Prostate gland (tissue), 2 donors: ENCODE data around the gene TSPAN3. TPM values are rescaled to one million over a fixed set of nuclear protein-coding genes. Genes with fewer than 3 reads are reported as not detected.

Experiments used
- DNase-seq: peaks from one replicate; pipeline ENCODE4 v3.0.0-alpha.2; 2019; ENCODE audit warnings: low spot score
- H3K27ac ChIP-seq, 2 donors: fragments of 200-600 bp; sonication (generic); 2 replicates each; pipeline ENCODE4 v1.5.1; 2017 to 2019
- H3K27me3 ChIP-seq: fragments of 200-600 bp; sonication (generic); replicated peaks from 2 replicates; pipeline ENCODE4 v1.5.1; 2019; ENCODE audit not compliant: insufficient read depth
- H3K36me3 ChIP-seq, 2 donors: fragments of 200-600 bp; sonication (generic); 1 replicate in 1 of 2; 2 replicates in 1 of 2; pipeline versions ENCODE4 v1.5.1 to v1.8.1; 2017 to 2019
- H3K4me1 ChIP-seq: fragments of 200-600 bp; sonication (generic); replicated peaks from 2 replicates; pipeline ENCODE4 v1.5.1; 2019
- H3K4me3 ChIP-seq, 2 donors: fragments of 200-600 bp; sonication (generic); 2 replicates each; pipeline ENCODE4 v1.5.1; 2017 to 2019
- H3K9me3 ChIP-seq: fragments of 200-600 bp; sonication (generic); 2 replicates; pipeline ENCODE4 v1.5.1; 2017
- POLR2A ChIP-seq: fragments of 450-650 bp; IDR thresholded peaks from one replicate; pipeline ENCODE4 v1.6.1; 2016; ENCODE audit warnings: antibody characterized with exemption, mild to moderate bottlenecking
- POLR2AphosphoS5 ChIP-seq: sonication (generic); formaldehyde crosslinking; IDR thresholded peaks from one replicate; pipeline ENCODE4 v1.6.1; 2017; ENCODE audit warnings: antibody characterized with exemption
- WGBS: methylation state at CpG from one replicate; pipeline ENCODE4 v1.1.5; 2018; 5-methylcytosine and 5-hydroxymethylcytosine counted together
- intact Hi-C: fragments of 100-400 bp; cut with DNase I; formaldehyde crosslinking; loops from one replicate; pipeline ENCODE4 v1.14.2; 2022
- total RNA-seq, 2 donors: library from RNA; depleted of rRNA; stranded (reverse); fragments of >200 nt; gene quantifications; one replicate each; pipeline ENCODE4 v1.1.0, GENCODE V29; 2016
- TF ChIP-seq, protein P1 (sequence below), 4 experiments: fragments of 200-600 bp in 2 of 4; fragments of 450-650 bp in 2 of 4; sonication (generic) in 2 of 4; IDR thresholded peaks; 1 replicate in 3 of 4; 2 replicates in 1 of 4; pipeline ENCODE4 v1.5.1; 2016 to 2019; ENCODE audit warnings: antibody characterized with exemption in 4 of 4, mild to moderate bottlenecking in 2 of 4, moderate library complexity in 2 of 4

TSPAN3 gene
- total RNA-seq, 2 donors from 2014 or later = 234 to 238 TPM

GRCh38 chr15:77069521-77070121 is 1.3 kb downstream of the TSPAN3 start:
- DNase-seq = no peak
- Histone ChIP-seq H3K27ac (peak overlapping the region; percentile 75 to 80), H3K4me3 (peak overlapping the region; percentile 75 to 87), H3K4me1 (no peaks in the 10 kb centered on the region), H3K36me3 (no peaks in the 10 kb centered on the region), H3K9me3 (no peaks in the 10 kb centered on the region), H3K27me3 (no peaks in the 10 kb centered on the region)
- no peak for TF ChIP-seq POLR2A
- TF ChIP-seq POLR2AphosphoS5 = no peak
- TF ChIP-seq, protein P1, sequence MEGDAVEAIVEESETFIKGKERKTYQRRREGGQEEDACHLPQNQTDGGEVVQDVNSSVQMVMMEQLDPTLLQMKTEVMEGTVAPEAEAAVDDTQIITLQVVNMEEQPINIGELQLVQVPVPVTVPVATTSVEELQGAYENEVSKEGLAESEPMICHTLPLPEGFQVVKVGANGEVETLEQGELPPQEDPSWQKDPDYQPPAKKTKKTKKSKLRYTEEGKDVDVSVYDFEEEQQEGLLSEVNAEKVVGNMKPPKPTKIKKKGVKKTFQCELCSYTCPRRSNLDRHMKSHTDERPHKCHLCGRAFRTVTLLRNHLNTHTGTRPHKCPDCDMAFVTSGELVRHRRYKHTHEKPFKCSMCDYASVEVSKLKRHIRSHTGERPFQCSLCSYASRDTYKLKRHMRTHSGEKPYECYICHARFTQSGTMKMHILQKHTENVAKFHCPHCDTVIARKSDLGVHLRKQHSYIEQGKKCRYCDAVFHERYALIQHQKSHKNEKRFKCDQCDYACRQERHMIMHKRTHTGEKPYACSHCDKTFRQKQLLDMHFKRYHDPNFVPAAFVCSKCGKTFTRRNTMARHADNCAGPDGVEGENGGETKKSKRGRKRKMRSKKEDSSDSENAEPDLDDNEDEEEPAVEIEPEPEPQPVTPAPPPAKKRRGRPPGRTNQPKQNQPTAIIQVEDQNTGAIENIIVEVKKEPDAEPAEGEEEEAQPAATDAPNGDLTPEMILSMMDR (IDR thresholded peaks at IDR 0.05) = no peak
- 13% methylated on average over 13 of the region's 13 CpGs for WGBS
- intact Hi-C loops = loop anchor here (5.0 kb wide), 1 partner anchor 348 kb away; no protein-coding TSS in a partner anchor

GRCh38 chr15:77068633-77069032 is 2.3 kb downstream of the TSPAN3 start:
- WGBS = 88% methylated on average over 7 of the region's 7 CpGs
- TF ChIP-seq, protein P1 (IDR thresholded peaks at IDR 0.05) = no peak
- no peak for TF ChIP-seq POLR2AphosphoS5
- TF ChIP-seq POLR2A = no peak
- H3K4me1 ChIP-seq = no peaks in the 10 kb centered on the region
- H3K4me3 ChIP-seq = no peak overlapping the region
- H3K27ac ChIP-seq = no peak overlapping the region
- intact Hi-C loops = no loop called here
- H3K9me3 ChIP-seq = no peaks in the 10 kb centered on the region
- H3K36me3 ChIP-seq = no peaks in the 10 kb centered on the region
- DNase-seq = no peak
- no peaks in the 10 kb centered on the region for H3K27me3 ChIP-seq

DNA sequence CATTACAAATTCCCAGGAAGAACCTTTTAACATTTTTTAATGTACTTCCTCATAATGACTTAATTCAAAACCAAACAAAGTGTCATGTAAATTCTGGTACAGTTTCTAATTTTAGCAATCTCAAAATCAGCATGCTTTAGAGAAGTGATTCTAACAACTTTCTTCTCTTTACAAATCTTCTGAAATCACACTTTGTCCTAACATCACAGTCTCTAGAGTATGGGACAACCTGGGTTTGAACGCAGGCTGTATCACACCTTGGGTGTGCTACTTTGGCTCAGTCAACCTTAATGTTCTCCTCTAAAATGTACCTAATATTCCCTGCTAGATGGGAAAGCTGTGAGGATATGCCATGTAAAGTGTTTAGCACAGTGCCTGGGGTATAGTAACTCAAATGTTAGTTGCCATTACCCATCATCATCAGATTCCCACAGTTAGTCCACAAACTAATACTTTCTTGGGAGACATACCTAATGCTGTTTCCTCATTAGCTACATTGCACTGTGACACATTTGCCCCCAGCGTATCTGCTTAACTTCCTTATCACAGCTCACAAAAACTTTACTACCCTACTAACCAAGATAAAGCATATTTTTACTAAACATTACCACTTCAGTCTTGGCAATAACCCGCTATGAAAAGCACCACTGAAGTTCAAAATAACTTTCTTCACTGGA is 3.1 kb downstream of the TSPAN3 start:
- WGBS = 28% methylated on average over 3 of the region's 3 CpGs
- intact Hi-C loops = no loop called here
- Histone ChIP-seq H3K9me3 (no peaks in the 10 kb centered on the region), H3K27me3 (no peaks in the 10 kb centered on the region), H3K4me1 (no peaks in the 10 kb centered on the region), H3K36me3 (no peaks in the 10 kb centered on the region), H3K4me3 (no peak overlapping the region), H3K27ac (no peak overlapping the region)
- TF ChIP-seq, protein P1 (IDR thresholded peaks at IDR 0.05) = no peak
- no peak for TF ChIP-seq POLR2AphosphoS5
- no peak for TF ChIP-seq POLR2A
- no peak for DNase-seq

DNA sequence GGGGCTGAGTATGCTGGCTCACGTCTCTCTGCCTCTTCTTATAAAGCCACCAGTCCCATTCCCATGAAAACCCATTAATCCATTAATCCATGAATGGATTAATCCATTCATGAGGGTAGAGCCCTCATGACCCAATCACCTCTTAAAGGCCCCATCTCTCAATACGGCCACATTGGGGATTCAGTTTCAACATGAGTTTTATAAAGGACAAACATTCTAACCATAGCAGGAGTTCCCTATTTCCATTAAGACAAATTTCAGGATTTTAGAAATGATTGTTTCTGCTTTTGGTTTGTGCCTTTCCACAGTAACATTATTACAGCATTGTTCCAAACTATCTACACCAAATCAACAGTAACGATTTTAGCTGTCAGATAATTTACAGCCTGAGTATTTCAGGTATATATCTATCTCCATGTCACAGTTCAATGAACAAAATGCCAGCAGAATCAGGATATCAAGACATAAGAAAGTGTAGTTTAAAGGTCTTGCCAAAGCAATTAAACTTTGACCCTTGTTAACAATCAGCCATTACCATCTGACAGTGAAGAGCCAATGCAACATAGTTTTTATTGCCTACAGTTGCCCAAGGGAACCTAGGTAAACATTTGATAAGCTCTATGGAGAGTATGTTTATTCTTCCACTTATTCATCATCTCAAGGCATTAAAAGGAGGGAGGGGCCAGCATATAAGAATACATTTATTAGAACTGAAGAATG is 3.8 kb downstream of the TSPAN3 start:
- Histone ChIP-seq H3K4me1 (no peaks in the 10 kb centered on the region), H3K36me3 (no peaks in the 10 kb centered on the region), H3K9me3 (no peaks in the 10 kb centered on the region), H3K27me3 (no peaks in the 10 kb centered on the region), H3K27ac (no peak overlapping the region), H3K4me3 (no peak overlapping the region)
- no peak for DNase-seq
- intact Hi-C loops = no loop called here
- TF ChIP-seq POLR2A (no peak), POLR2AphosphoS5 (peak; percentile 11)
- TF ChIP-seq, protein P1 (IDR thresholded peaks at IDR 0.05) = no peak
- 55% methylated on average over 3 of the region's 3 CpGs for WGBS
